ENCODE data around the gene POU6F2.
"Not testable (repeated sequence)": the region's sequence is repeated elsewhere in the genome, so short reads cannot be mapped to it uniquely, and the experiment has no call there.

The POU6F2 gene

GRCh38 chr7:39367451-39367850 is 389.7 kb downstream of the POU6F2 start:
- DNase-seq, result no peak

GRCh38 chr7:39367943-39368342 is 390.2 kb downstream of the POU6F2 start:
- DNase-seq, result no peak

GRCh38 chr7:39372383-39372782 is 394.7 kb downstream of the POU6F2 start:
- no peak for DNase-seq

- DNase-seq, result no peak
These were observed 396.8 kb downstream of the POU6F2 start for GRCh38 chr7:39374436-39375040.

- DNase-seq, result no peak
These were observed 397.6 kb downstream of the POU6F2 start for GRCh38 chr7:39375047-39375873.

- DNase-seq, result no peak
These were observed 398.1 kb downstream of the POU6F2 start for GRCh38 chr7:39375874-39376190.

GRCh38 chr7:39376881-39377280 is 399.2 kb downstream of the POU6F2 start:
- DNase-seq, result not testable (repeated sequence)

- DNase-seq, result no peak
These were observed 401.7 kb downstream of the POU6F2 start for GRCh38 chr7:39379416-39379815.

GRCh38 chr7:39383136-39383535 is 405.4 kb downstream of the POU6F2 start:
- no peak for DNase-seq

- no peak for DNase-seq
These were observed 406.7 kb downstream of the POU6F2 start for GRCh38 chr7:39384386-39384785.

GRCh38 chr7:39386718-39387117 is 409.0 kb downstream of the POU6F2 start:
- no peak for DNase-seq

GRCh38 chr7:39392151-39392550 is 414.4 kb downstream of the POU6F2 start:
- DNase-seq, result no peak

- DNase-seq, result no peak
These were observed 416.5 kb downstream of the POU6F2 start for GRCh38 chr7:39394105-39394680.

GRCh38 chr7:39399458-39399857 is 421.7 kb downstream of the POU6F2 start:
- no peak for DNase-seq

GRCh38 chr7:39399986-39400385 is 422.3 kb downstream of the POU6F2 start:
- DNase-seq, result no peak

- no peak for DNase-seq
These were observed 423.1 kb downstream of the POU6F2 start for GRCh38 chr7:39400836-39401235.

GRCh38 chr7:39402034-39402433 is 424.3 kb downstream of the POU6F2 start:
- DNase-seq, result no peak

- no peak for DNase-seq
These were observed 427.2 kb downstream of the POU6F2 start for GRCh38 chr7:39404907-39405306.

- no peak for DNase-seq
These were observed 427.9 kb downstream of the POU6F2 start for GRCh38 chr7:39405581-39405980.

GRCh38 chr7:39406467-39406866 is 428.8 kb downstream of the POU6F2 start:
- DNase-seq, result no peak

- no peak for DNase-seq
These were observed 429.4 kb downstream of the POU6F2 start for GRCh38 chr7:39407137-39407536.

GRCh38 chr7:39407723-39408122 is 430.0 kb downstream of the POU6F2 start:
- DNase-seq, result no peak

- DNase-seq, result no peak
These were observed 431.2 kb downstream of the POU6F2 start for GRCh38 chr7:39408906-39409305.

GRCh38 chr7:39410582-39410981 is 432.9 kb downstream of the POU6F2 start:
- no peak for DNase-seq
